NOMO-1 (cell line): Measurements from ENCODE around the gene IGSF23.
A peak's percentile ranks its signal among the peaks of the same experiment; 100 is the strongest.
"Not testable (repeated sequence)": the region's sequence is repeated elsewhere in the genome, so short reads cannot be mapped to it uniquely, and the experiment has no call there.

ENCODE experiments used
- DNase-seq, 2 experiments: peaks; one replicate each; lab custom pipeline; 2025; ENCODE audit not compliant: unreplicated experiment in 2 of 2; lab: John Stamatoyannopoulos, UW

IGSF23 gene

DNA sequence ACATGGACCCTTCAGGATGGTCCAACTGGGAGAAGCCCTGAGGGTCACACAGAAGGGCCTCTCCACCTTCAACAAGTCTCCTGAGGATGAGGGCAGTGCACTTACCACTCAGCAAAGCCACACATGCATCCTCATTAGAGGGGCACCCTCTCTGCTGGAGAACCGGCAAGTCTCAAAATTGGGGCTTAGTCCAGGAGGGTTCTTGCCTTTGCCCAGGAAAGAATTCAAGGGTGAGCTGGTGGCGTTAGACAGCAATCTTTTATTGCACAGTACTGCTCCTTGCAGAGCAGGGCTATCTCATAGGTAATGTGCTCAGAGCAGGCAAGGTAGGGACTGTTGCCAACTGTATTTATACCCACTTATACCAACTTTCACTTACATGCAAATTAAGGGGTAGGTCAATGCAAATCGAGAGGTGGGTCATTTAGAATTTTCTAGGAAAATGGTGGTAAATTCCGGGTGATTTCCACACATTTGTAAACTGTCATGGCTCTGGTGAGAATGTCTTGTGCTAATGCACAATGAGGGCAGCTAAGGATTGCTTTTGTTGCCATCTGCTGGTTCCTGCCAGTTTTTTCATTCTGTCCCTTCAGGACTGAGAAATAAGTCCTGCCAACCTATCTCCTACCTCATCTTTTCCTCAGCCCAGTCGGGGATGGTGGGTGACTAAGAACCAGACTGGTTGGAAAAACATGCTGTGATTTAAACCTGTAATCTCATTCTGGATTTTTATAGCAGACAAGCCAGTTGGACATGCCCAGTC lies 27.8 kb upstream of the IGSF23 start:
- DNase-seq: no peak

DNA sequence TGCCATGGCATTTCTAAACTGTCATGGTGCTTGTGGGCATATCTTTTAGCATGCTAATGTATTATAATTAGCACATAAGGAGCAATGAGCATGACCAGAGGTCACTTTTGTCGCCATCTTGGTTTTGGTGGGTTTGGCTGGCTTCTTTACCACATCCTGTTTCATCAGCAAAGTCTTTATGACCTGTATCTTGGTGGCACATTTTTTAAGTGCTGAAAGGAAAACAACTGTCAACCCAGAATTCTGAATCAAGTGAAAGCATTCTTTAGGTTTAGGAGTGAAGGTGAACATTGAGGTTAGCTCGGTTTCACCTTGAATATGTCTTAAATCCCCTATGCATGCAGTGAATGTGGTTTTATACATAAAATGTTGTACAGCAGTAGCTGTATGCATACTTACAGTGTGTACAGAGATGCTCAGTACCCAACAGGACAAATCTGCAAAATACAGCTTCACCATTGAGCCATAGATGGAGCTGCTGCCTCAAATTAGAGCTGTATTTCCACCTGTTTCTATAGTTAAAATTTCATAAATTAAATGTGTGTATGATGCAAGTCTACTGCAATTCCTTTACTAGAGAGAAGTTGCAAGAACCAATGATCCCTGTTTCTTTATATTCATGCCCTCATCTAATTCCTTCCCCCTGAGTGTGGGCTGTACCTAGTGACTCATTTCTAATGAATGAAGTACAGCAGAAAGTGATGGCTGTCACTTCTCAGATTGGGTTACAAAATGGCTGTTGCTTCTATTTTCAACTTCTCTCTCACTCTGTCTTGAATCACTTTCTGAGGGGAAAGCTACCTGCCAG lies 25.2 kb upstream of the IGSF23 start:
- DNase-seq: peak; percentile 15 to 59

DNA sequence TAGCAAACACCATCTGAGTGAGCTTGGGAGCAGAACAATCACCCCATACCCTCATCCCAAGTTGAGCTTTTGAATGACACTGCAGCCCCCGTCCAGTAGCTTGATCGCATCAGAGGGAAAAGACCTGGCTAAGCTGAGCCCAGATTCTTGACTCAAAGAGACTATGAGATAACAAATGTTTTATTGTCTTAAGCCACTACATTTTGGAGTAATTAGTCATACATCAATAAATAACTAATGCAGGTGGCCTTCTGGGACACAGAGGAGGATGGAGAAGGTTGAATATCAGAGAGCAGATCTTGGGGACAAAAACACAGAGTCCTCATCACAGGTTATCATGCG lies 24.6 kb upstream of the IGSF23 start:
- DNase-seq: no peak

DNA sequence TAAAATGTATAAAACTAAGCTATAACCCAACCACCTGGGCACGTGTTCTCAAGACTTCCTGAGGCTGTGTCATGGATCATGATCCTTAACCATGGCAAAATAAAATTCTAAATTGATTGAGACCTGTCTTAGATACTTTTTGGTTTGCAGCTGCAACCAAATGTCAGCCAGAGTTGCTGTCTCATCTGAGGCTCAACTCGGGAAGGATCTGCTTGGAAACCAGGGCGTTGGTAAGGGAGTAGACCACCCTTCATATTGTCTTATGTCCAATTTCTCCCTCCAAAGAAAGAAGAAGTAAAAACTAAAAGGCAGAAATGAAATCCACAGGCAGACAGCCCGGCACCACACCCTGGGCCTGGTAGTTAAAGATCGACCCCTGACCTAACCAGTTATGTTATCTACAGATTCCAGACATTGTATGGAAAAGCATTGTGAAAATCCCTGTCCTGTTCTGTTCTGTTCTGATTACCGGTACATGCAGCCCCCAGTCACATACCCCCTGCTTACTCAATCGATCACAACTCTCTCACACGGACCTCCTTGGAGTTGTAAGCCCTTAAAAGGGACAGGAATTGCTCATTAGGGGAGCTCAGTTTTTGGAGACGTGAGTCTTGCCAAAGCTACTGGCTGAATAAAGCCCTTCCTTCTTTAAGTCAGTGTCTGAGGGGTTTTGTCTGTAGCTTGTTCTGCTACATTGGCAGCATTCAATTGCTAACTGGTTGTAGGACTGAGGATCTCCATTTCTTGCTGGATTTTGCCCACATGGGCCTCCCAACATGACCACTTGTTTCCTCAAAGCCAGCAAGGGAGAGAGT lies 22.9 kb upstream of the IGSF23 start:
- DNase-seq: no peak

DNA sequence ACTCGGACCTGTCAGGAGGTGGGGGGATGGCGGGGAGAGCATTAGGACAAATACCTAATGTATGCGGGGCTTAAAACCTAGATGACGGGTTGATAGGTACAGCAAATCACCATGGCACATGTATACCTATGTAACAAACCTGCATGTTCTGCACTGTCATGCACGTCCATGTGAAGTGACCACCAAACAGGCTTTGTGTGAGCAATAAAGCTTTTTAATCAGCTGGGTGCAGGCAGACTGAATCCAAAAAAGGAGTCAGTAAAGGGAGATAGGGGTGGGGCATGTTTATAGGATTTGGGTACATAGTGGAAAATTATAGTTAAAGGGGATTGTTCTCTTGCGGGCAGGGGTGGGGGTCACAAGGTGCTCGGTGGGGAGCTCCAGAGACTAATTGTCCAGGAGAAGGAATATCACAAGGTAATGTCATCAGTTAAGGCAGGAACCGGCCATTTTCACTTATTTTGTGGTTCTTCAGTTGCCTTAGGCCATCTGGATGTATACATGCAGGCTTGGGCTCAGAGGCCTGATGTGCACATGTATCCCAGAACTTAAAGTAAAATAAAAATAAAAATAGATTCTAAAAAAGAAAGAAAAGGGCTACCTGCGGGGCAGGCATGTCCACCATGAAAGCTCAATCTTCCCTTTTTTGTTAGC lies 21.9 kb upstream of the IGSF23 start:
- DNase-seq: not testable (repeated sequence)

DNA sequence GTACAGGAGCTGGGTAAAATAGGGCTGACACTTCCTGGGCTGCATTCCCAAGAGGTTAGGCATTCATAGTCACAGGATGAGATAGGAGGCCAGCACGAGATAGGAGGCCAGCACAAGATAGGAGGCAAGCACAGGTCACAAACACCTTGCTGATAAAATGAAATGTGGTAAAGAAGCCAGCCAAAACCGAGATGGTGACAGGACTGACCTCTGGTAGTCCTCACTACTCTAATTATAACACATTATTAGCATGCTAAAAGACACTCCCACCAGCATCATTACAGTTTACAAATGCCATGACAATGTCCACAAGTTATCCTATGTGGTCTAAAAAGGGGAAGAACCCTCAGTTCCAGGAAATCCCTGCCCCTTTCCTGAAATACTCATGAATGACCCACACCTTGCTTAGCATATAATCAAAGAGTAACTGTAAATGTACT lies 20.9 kb upstream of the IGSF23 start:
- no peak for DNase-seq

DNA sequence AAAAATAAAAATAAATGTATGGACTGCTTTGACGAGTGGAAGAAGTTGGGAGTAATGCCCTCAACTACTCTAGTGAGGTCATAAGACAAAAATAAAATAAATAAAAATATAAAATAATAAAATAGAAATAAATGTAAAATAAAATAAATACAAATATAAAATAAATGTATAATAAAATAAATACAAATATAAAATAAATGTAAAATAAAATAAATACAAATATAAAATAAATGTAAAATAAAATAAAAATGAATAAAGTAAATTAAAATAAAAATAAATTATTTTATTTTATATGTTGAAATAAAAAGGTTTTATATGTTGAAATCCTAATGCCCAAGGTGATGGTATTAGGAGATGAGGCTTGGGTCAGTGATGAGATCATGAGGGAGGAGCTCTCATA lies 20.1 kb upstream of the IGSF23 start:
- no peak for DNase-seq

DNA sequence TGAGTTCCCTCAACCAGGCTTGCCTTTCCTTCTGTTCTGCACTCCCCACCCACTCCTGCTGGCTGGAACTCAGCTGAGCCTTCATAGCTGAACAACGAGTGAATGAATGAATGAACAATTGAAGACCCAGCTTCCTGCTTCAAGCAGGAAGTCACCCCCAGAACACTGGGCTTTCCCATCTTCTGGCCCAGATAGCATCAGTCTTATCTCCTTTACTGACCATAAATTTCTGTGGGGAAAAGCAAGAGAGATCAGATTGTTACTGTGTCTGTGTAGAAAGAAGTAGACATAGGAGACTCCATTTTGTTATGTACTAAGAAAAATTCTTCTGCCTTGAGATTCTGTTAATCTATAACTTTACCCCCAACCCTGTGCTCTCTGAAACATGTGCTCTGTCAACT lies 19.5 kb upstream of the IGSF23 start:
- DNase-seq: not testable (repeated sequence)

DNA sequence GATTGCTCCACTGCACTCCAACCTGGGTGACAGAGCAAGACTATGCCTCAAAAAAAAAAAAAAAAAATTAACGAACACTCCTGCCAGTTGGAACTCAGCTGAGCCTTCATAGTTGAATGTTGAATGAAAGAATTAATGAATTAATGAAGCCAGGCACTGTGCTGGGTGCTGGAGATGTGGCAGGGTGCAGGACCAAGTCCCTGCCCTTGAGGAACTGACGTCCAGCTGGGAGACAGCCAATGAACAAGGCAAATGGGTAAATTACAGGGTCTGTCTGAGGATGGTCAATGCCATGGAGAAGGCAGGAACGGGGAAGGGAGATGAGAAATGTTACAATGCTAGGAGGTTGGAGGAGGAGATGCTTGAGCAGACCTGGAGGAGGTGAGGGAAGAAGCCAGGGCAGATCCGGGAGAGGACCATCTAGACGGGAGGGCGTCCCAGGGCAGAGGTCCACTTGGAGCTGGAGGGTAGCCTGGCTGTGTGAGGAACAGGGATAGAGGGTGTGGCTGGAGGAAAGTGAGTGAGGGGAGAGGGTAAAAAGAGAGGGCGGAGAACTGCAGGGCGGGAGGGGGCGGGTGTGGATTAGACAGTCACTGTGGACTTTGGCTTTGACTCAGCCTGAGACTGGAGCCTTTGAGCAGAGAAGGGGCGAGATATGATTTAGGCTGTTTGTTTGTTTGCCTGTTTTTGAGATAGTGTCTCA lies 16.8 kb upstream of the IGSF23 start:
- DNase-seq: no peak

DNA sequence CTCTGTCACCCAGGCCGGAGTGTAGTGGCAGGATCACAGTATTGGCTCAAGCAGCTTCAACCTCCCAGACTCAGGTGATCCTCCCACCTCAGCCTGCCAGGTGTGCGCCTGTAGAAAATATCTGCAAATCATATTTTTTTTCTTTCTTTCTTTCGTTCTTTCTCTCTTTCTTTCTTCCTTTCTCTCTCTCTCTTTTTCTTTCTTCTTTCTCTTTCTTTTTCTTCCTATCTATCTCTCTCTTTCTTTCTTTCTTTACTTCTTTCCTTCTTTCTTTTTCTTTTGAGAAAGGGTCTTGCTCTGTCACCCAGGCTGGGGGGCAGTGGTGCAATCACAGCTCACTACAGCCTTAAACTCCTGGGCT lies 16.3 kb upstream of the IGSF23 start:
- DNase-seq: no peak

DNA sequence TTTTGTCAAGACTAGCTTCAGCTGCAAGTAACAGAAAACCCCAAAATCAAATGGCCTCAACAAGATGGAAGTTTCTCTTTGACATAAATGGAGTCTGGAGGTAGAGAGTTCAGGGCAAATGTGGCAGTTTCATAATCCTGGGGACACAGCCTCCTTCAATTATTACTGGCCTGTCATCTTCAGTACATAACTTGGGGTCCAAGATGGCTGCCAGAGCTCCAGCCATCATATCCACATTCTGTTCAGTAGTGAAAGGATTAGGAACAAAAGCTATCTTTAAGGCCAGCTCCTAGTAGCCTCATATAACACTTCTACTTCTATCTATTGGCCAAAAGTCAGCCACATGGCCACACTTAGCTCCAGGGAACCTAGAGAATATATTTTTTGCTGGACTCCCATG lies 15.0 kb upstream of the IGSF23 start:
- no peak for DNase-seq

DNA sequence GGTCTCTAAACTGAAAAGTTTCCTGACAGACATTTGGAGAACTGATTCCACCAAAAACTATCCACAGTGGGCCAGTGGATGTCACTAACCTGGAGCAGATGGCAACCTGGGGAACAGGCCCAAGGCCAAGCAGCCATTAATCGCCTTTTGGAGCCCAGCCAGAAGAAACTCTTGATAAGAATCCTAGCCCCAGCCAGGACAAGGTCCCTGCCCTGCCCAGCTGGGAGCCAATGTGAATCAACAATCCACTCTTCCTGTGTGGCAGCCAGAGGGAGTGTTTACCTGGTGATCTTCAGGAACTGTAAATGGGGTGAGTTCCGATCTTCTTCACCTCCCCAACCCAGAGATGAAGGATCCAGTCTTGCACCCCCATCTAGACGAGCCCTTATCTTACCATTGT lies 14.5 kb upstream of the IGSF23 start:
- DNase-seq: no peak

DNA sequence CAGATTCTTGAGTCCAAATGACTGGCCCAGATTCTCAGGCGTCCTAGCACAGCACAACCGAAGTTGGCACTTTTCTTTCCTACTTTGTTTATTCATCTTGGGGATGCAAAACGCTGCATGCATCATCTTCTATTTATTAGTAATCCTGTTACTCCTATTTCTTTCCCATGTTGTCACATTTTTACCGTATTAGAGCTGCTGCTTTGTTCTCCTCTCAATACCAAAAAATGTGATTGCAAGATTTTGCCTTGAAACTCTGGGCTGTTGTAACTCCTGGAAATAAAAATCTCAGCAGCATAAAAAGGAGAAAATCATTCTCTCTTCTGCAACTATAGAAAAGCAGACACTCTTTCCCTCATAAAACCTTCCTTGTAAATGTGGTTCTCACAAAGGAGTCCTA lies 12.9 kb upstream of the IGSF23 start:
- DNase-seq: no peak

DNA sequence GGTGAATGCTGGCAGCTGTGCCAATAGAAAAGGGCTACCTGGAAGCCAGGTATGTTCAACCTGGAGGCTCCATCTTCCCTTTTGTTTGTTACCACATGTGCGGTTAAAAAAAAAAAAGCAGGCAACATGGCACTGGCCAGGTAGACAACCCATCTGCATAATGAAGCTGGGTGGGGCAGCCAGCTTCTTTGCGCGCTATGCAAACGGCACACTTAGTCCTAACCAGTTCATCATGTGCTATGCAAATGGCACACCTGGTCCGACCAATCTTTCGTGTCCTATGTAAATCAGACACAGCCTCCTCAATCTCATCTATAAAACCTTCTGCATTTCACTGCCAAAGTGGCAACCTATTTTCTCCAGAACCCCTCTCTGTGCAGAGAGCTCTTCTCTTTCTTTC lies 11.3 kb upstream of the IGSF23 start:
- DNase-seq: no peak

DNA sequence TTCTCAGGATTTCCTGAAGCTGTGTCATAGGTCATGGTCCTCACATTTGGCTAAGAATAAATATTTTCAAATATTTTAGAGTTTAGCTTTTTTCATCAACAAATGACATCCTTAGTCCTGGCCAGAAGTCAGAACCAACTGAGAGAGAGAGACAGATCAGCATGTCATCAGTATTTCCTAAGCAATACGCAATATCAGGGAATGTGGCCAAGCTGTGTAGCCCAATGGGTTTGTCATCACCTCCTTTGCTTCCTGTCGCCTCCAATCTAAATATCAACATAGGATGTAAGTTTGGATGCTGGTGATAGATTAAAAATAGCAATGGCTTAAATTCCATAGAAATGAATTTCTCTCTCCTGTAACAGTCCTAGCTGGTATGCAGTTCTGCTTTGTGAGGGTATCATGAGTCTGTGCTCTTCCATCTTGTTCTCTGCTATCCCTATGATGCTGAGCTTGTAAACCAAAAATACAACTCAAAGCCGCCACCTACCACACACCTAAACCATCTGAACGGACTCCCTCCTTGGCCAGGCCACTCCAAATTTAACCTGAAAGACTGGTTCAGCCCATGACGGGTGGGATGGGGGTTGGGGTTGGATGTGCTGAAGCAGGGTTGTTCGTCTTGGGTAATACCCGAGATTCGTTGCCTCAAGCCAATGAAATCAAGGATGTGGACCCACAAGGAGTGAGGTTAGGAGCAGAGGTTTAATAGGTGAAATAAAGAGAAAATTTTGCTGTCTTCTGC lies 10.0 kb upstream of the IGSF23 start:
- DNase-seq: no peak

DNA sequence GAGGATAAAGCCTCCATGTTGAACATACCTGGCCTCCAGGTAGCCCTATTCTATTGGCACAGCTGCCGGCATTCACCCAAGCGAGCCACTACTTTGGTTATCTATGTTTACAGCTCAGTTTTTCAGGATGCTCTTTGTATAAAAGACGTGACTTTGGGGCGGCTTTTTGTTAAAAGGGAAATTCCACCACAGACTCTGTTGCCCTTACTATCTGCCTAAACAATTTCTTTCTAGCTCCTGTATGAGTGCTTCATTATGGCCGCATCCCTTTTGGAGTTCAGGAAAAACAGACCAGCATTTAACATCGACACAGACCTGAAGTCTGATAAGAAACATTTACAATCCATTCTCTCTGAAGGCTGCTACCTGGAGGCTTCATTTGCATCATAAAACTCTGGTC lies 9.1 kb upstream of the IGSF23 start:
- no peak for DNase-seq

DNA sequence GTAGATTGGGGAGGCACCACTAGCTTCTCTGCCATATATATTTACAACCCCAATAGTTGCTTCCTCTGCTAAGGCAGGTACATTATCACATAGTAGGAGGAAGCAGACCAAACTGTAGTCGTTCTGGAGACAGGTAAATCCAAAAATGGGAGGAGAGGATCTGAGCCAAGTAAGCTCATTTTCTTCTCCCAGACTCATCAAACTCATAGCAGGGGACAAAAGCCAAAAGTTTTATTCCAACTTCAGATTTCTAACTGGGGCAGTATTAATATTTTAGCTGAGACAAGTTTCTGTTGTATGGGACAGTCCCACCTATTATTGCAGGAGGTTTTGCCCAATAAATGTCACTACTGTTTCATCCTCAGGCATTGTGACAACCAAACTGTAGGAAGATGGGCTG lies 7.8 kb upstream of the IGSF23 start:
- DNase-seq: no peak

DNA sequence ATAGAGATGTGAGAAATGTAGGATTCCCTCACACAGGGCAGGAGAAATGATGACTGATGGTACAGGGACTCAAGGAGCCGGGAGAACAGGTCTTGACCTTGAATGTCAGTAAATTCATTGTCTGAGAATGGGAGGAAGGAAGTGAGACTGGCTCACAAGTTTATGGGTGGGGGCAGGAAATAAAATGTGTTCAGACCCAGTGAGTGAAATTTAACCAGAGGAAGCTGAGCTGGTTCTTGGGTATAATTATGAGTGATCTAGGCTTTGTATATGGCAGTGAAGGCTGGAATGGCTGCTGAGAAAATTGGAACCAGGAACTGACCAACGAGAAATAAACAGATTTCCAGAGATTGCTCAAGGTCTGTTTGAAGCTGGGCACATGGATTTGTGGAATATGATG lies 6.3 kb upstream of the IGSF23 start:
- peak; percentile 18 to 51 for DNase-seq

DNA sequence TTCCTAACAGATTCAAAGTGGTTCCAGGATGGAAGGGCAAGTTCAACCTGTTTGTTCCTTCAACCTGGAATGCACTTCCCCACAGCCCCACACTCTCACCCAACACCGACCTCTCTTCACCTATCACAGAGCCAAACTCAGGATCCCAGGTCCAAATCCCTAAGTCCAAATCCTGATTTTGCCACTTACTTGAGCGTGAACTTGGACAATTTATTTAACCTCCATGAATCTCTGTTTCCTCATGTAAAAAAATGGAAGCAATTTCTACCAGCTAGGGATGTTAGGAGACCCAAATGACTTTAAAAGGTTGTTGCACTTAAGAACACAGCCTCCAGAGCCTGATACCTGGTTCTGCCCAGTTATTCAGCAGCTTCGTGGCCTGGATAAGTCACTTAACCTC lies 5.4 kb upstream of the IGSF23 start:
- no peak for DNase-seq

DNA sequence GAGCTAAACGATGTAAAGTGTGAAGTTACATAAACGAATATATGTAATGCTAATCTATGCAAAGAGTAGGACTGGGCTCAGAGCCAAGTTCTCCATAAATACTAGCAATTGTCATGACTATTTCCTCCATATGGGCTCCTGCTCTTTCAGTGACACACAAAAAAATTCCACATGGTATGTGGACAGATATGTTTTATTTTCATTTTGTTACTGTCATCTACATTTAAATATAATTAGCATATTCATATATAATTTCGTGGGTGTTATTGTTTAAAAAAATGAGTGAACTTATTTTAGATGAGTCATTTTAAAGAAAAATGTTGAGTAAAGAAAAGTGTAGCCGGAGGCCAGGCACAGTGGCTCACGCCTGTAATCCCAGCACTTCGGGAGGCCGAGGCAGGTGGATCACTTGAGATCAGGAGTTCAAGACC lies 5.0 kb upstream of the IGSF23 start:
- DNase-seq: no peak
